ENCODE measurements around the gene CDS2. TPM values are rescaled to one million over a fixed set of nuclear protein-coding genes. Genes with fewer than 3 reads are reported as not detected.
"Not testable (repeated sequence)": the region's sequence is repeated elsewhere in the genome, so short reads cannot be mapped to it uniquely, and the experiment has no call there.

CDS2 gene
- 34.2 and 58.8 TPM in 2 replicates for total RNA-seq

GRCh38 chr20:5126512-5127203 is at the start of gene CDS2:
Gene CDS2, plus strand, starts transcription at chr20:5127008. Its CDS starts 85 bp downstream, at chr20:5127093.
- peak; percentile 96 for DNase-seq (ENCODE audit: low read depth, low spot score)

DNA sequence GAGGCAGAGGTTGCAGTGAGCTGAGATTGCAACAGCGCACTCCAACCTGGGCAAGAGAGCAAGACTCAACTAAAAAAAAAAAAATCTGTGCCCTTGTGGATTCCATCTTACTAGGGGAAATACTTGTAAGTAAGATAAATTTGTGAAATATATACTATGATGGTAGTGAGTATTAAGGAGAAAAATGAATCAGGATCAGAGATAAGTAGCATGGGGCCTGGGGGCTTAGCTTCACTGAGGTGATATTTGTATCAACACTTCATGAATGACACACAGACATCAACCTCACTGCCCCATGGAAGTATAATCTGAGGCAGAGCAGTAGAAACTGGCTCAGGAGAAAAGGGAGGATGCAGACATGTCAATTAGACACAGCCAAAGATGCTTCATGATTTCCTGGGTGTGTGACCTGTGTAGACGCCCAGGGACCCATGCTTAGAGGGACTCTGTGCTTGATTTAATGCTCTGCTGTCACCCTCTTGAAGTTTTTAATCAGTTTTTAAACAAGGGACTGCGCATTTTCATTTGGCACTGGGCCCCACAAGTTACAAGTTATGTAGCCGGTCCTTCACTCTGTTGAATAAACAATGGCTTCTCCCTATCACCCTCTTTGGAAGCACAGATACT is 48.9 kb upstream of the CDS2 start:
- no peak for DNase-seq (ENCODE audit: low read depth, low spot score)

DNA sequence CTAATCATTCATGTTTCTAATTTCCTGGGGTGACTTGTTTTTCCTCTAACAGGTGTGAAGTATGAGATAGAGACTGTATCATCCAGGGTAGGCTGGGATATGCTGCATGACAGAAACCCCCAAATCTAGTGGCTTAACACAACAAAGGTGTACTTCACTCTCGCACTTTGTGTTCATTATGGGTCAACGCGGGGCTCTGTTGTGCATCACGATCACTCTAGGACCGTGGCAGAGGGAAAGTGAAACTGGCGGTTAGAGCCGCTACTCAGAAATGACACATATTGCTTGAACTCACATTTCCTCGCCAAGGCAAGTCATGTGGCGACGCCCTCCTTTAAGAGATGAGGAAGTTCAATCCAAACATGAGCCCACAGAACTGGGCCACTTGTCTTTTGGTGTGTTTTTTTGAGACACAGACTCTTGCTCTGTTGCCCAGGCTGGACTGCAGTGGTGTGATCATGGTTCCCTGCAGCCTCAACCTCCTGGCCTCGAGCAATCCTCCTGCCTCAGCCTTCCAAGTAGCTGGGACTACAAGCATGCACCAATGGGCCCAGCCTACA is 48.3 kb upstream of the CDS2 start:
- peak; percentile 11 for DNase-seq (ENCODE audit: low read depth, low spot score)

DNA sequence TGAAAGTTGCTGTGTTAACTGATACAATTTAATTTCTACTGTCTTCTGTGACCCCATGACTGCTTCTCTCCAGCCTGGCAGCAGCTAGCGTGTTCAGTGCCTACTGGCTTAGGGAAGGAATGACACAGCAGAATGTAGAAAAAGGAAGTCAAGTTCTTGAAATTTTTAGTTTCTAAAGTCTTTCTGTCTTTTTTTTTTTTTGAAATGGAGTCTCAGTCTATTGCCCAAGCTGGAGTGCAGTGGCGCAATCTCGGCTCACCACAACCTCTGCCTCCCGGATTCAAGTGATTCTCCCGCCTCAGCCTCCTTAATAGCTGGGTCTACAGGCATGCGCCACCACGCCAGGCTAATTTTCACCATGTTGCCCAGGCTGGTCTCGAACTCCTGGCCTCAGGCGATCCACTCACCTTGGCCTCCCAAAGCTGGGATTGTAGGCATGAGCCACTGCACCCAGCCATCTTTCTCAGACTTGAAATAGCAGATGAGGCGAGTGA is 46.4 kb upstream of the CDS2 start:
- DNase-seq (ENCODE audit: low read depth, low spot score): no peak

- DNase-seq (ENCODE audit: low read depth, low spot score): no peak
These were observed 41.4 kb upstream of the CDS2 start for GRCh38 chr20:5085380-5085779.

- no peak for DNase-seq (ENCODE audit: low read depth, low spot score)
These were observed 38.1 kb upstream of the CDS2 start for GRCh38 chr20:5088688-5089087.

DNA sequence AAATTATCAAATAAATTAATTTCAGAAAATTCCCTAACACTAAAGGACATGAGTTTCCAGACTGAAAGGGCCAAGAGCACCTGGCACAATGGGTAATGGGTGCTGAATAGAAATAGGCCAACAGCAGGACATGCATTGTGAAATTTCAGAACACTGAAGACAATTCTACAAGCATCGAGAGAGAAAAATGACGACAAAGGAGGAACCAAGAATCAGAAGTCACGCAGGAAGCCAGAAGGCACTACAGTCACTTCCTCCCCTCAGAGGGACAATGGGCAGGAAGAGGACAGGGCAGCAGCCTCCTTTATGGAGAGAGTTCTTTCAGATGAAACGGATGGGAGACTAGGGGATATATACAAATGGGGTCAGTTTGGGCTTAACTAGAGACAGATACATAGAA is 36.6 kb upstream of the CDS2 start:
- DNase-seq (ENCODE audit: low read depth, low spot score): peak; percentile 11

GRCh38 chr20:5091902-5092301 is 34.9 kb upstream of the CDS2 start:
- DNase-seq (ENCODE audit: low read depth, low spot score): no peak

GRCh38 chr20:5092765-5093339 is 34.0 kb upstream of the CDS2 start:
- DNase-seq (ENCODE audit: low read depth, low spot score): no peak

- no peak for DNase-seq (ENCODE audit: low read depth, low spot score)
These were observed 31.4 kb upstream of the CDS2 start for GRCh38 chr20:5095454-5095853.

DNA sequence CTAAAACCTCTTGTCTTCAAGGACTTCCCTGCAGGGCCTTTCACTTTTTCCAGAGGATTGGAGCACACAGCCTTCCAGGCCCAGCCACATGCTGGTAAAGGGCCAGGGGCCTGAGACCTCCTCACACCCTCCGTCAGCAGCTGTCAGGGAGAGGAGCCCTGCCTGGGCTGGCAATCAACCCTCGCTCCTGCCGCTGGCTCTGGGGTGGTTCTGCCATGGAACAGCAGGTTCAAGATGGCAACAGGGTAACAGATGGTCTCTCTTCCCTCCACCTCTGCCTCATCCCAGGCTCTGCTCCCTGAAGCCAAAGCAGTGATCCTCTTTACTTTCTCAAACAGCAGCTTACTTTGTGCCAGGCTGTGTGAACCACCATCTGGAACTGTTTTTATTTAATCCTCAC is 30.9 kb upstream of the CDS2 start:
- DNase-seq (ENCODE audit: low read depth, low spot score): no peak

DNA sequence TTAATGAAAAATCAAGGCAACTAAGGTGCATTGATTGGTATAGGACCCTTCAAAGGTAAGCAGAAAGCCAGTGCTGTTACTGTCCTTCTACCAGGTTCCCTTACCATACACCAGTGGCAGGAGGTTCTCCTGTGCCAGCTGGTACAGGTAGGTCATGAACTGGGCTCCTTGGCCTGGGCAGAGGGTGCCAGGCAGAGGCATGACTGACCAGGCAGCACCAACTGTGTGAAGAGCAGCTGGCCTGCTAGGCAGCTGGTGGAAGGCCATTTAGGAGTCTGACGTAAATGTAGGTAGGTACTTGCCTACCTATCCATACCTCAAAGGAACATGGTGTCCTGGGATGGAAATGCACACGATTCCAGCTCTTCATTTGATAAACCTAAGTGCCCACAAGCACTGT is 30.3 kb upstream of the CDS2 start:
- DNase-seq (ENCODE audit: low read depth, low spot score): no peak

- DNase-seq (ENCODE audit: low read depth, low spot score): not testable (repeated sequence)
These were observed 27.8 kb upstream of the CDS2 start for GRCh38 chr20:5099009-5099408.

DNA sequence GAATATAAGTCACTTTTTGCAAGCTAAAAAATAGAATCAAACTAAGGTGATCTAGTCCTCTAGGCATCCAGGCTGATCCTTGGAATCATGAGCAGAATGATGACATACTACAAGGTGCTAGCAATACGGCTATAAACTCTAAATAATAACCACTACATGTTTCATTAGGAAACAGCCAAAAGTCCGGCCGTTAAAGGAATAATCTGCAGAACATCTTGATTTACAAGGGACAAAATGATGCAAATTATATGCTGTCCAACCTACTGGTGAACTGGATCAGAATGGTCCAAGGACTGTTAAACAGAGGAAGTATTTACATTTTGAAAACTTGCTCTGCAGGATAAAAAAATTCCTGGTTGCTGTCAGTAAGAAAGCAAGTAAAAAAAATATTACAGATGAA is 26.9 kb upstream of the CDS2 start:
- DNase-seq (ENCODE audit: low read depth, low spot score): not testable (repeated sequence)

- no peak for DNase-seq (ENCODE audit: low read depth, low spot score)
These were observed 26.0 kb upstream of the CDS2 start for GRCh38 chr20:5100684-5101347.

DNA sequence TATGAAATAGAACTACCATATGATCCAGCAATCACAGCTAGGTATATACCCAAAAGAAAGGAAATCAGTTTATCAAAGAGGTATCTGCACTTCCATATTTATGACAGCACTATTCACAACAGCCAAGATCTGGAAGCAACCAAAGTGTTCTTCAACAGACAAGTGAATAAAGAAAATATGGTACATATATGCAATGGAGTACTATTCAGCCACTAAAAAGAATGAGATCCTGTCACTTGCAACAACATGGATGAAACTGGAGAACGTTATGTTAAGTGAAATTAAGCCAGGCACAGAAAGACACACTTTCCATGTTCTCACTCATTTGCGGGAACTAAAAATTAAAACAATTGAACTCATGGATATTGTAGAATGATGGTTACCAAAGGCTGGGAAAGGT is 22.3 kb upstream of the CDS2 start:
- DNase-seq (ENCODE audit: low read depth, low spot score): no peak

DNA sequence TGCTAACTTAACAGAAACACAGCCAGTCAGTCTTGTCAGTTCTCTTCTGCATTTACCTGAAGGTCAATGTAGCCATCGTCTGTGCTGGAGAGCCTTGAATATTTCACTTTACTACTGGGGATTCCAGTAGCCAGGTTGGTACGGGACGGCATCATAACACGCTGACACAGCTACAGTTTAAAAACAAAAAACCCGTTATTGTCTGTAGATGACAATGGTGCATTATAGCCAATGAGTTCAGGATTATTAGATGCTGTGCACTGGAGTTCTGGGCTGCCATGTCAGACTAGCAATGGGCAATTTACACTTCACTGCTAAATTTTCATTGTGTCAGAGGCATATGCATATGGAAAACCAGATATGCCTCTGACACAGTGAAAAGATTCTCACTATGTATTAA is 17.5 kb upstream of the CDS2 start:
- DNase-seq (ENCODE audit: low read depth, low spot score): no peak

GRCh38 chr20:5113615-5113986 is 13.2 kb upstream of the CDS2 start:
- no peak for DNase-seq (ENCODE audit: low read depth, low spot score)

- no peak for DNase-seq (ENCODE audit: low read depth, low spot score)
These were observed 12.4 kb upstream of the CDS2 start for GRCh38 chr20:5114403-5114802.

- no peak for DNase-seq (ENCODE audit: low read depth, low spot score)
These were observed 9.9 kb upstream of the CDS2 start for GRCh38 chr20:5116875-5117274.

DNA sequence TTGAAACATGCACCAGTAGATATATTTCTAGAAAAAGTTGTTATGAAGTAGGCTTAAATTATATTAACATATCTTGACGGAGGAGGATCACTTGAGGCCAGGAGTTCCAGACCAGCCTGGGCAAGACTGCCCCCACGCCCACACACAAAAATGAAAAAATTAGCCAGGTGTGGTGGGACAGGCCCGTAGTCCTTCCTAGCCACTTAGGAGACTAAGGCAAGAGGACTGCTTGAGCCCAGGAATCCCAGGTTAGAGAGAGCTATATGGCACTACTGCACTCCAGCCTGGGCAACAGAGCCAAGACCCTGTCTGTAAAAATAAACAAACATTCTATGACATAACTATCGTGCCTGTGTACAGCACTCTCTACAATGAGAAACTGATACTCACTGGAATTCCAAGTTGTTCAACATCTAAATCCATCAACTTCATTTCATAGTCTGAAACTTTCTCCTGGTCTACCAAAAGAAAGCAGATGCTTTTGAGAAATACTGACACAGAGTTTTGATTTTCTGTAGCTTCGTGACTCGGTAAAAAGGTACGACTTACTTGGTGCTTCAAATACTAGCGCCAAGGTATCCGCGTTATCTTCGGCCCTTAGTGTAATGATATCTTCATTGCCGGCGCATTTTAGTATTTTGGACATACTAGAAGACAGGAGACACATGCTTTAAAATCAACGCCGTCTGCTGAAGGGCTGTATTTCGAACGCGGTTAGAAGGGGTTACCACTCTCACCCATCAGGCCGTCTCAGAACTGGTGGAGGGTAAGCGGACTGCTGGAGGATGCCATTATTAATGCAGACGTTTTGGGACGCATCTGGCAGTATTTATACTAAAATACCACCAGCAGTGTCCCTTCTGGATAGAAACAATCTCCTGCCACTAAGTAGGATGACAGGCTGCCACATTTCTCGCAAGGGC is 8.3 kb upstream of the CDS2 start:
- DNase-seq (ENCODE audit: low read depth, low spot score): no peak
